HEK293 (cell line): ENCODE data around the gene TRIB2.

Source experiments
- CTCF ChIA-PET: fragments of 350-600 bp; formaldehyde crosslinking; extraction: SDS; loops from one replicate; lab custom pipeline; 2021; ENCODE audit warnings: antibody characterized with exemption; lab: Yijun Ruan, JAX
- POLR2A ChIA-PET: fragments of 300-600 bp; formaldehyde crosslinking; extraction: SDS; loops from one replicate; lab custom pipeline; 2020; ENCODE audit warnings: antibody characterized with exemption, inconsistent platforms; lab: Yijun Ruan, JAX
- H3K27ac ChIP-seq: fragments of 200-500 bp; sonication (Bioruptor generic); 2 replicates; pipeline ENCODE4 v1.5.1; 2014; ENCODE audit warnings: low read depth, low read length, control low read depth, inconsistent platforms; ENCODE audit errors: extremely low read depth
- H3K36me3 ChIP-seq, 2 experiments: fragments of 200-500 bp in 1 of 2; sonication (Bioruptor generic) in 1 of 2; 1 replicate in 1 of 2; 2 replicates in 1 of 2; pipeline ENCODE4 v1.5.1; 2014 to 2017; ENCODE audit warnings: inconsistent platforms in 2 of 2, low read length in 2 of 2; ENCODE audit not compliant: control insufficient read depth in 2 of 2, insufficient read depth in 1 of 2
- H3K4me1 ChIP-seq: fragments of 200-500 bp; sonication (Bioruptor generic); 2 replicates; pipeline ENCODE4 v1.5.1; 2014; ENCODE audit warnings: mild to moderate bottlenecking, low read length, inconsistent platforms; ENCODE audit not compliant: control insufficient read depth, insufficient read depth
- H3K4me3 ChIP-seq: 2 replicates; pipeline ENCODE4 v1.5.1; 2011; ENCODE audit warnings: low read depth, mild to moderate bottlenecking, control low read depth, low read length, moderate library complexity
- H3K9me3 ChIP-seq: fragments of 200-500 bp; sonication (Bioruptor generic); 2 replicates; pipeline ENCODE4 v1.5.1; 2014; ENCODE audit warnings: low read depth, low read length, inconsistent platforms; ENCODE audit not compliant: control insufficient read depth, insufficient read depth
- EGR2 ChIP-seq: fragments of 450-650 bp; formaldehyde crosslinking; IDR thresholded peaks from 2 replicates; pipeline ENCODE4 v1.5.1; 2016; ENCODE audit warnings: low read depth, missing biosample characterization, missing genetic modification characterization
- GLIS1 ChIP-seq: fragments of 450-650 bp; formaldehyde crosslinking; IDR thresholded peaks from 2 replicates; pipeline ENCODE4 v1.5.1; 2016; ENCODE audit warnings: missing biosample characterization, missing genetic modification characterization
- OSR2 ChIP-seq: fragments of 450-650 bp; formaldehyde crosslinking; IDR thresholded peaks from 2 replicates; pipeline ENCODE4 v1.5.1; 2016; ENCODE audit warnings: missing biosample characterization, missing genetic modification characterization
- PATZ1 ChIP-seq: fragments of 450-650 bp; formaldehyde crosslinking; IDR thresholded peaks from 2 replicates; pipeline ENCODE4 v1.5.1; 2016; ENCODE audit warnings: missing biosample characterization, missing genetic modification characterization
- ZBTB17 ChIP-seq: fragments of 450-650 bp; formaldehyde crosslinking; IDR thresholded peaks from 2 replicates; pipeline ENCODE4 v1.5.1; 2016; ENCODE audit warnings: missing biosample characterization, missing genetic modification characterization
- ZBTB26 ChIP-seq: fragments of 450-650 bp; formaldehyde crosslinking; optimal IDR thresholded peaks from 2 replicates; pipeline ENCODE3; 2016; ENCODE audit warnings: missing biosample characterization, mild to moderate bottlenecking, missing genetic modification characterization
- ZNF211 ChIP-seq: fragments of 450-650 bp; formaldehyde crosslinking; IDR thresholded peaks from 2 replicates; pipeline ENCODE4 v1.5.1; 2016; ENCODE audit warnings: low read depth, missing biosample characterization, missing genetic modification characterization
- ZNF335 ChIP-seq: fragments of 450-650 bp; formaldehyde crosslinking; conservative IDR thresholded peaks from 2 replicates; pipeline ENCODE4 v1.5.1; 2016; ENCODE audit warnings: missing biosample characterization, missing genetic modification characterization
- ZNF394 ChIP-seq: fragments of 450-650 bp; formaldehyde crosslinking; IDR thresholded peaks from 2 replicates; pipeline ENCODE4 v1.5.1; 2016; ENCODE audit warnings: missing biosample characterization, missing genetic modification characterization, mild to moderate bottlenecking, moderate library complexity, borderline replicate concordance
- ZNF433 ChIP-seq: fragments of 450-650 bp; formaldehyde crosslinking; IDR thresholded peaks from 2 replicates; pipeline ENCODE4 v1.5.1; 2016; ENCODE audit warnings: missing biosample characterization, missing genetic modification characterization, low read depth
- ZNF449 ChIP-seq: fragments of 450-650 bp; formaldehyde crosslinking; IDR thresholded peaks from 2 replicates; pipeline ENCODE4 v1.5.1; 2017; ENCODE audit warnings: missing biosample characterization, mild to moderate bottlenecking, missing genetic modification characterization, moderate library complexity
- ZNF473 ChIP-seq: fragments of 450-650 bp; formaldehyde crosslinking; IDR thresholded peaks from 2 replicates; pipeline ENCODE4 v1.5.1; 2017; ENCODE audit warnings: missing biosample characterization, missing genetic modification characterization
- ZNF518A ChIP-seq: fragments of 450-650 bp; formaldehyde crosslinking; conservative IDR thresholded peaks from 2 replicates; pipeline ENCODE4 v1.5.1; 2016; ENCODE audit warnings: low read depth, missing biosample characterization, missing genetic modification characterization
- ZNF560 ChIP-seq: fragments of 450-650 bp; formaldehyde crosslinking; IDR thresholded peaks from 2 replicates; pipeline ENCODE4 v1.5.1; 2017; ENCODE audit warnings: missing biosample characterization, missing genetic modification characterization, borderline replicate concordance
- ZNF561 ChIP-seq: fragments of 450-650 bp; IDR thresholded peaks from 2 replicates; pipeline ENCODE4 v1.5.1; 2018; ENCODE audit warnings: missing biosample characterization, missing genetic modification characterization, borderline replicate concordance
- ZNF624 ChIP-seq: fragments of 450-650 bp; formaldehyde crosslinking; IDR thresholded peaks from 2 replicates; pipeline ENCODE4 v1.5.1; 2017; ENCODE audit warnings: missing biosample characterization, missing genetic modification characterization
- ZNF660 ChIP-seq: fragments of 450-650 bp; IDR thresholded peaks from 2 replicates; pipeline ENCODE4 v1.5.1; 2018; ENCODE audit warnings: missing biosample characterization, mild to moderate bottlenecking, missing genetic modification characterization
- ZNF677 ChIP-seq: fragments of 450-650 bp; IDR thresholded peaks from 2 replicates; pipeline ENCODE4 v1.5.0; 2018; ENCODE audit warnings: missing biosample characterization, mild to moderate bottlenecking, missing genetic modification characterization, moderate library complexity

Gene TRIB2

GRCh38 chr2:12718015-12718671 lies 1.4 kb downstream of the TRIB2 start:
- H3K9me3 ChIP-seq = no peaks in the 10 kb centered on the region
- TF ChIP-seq ZNF473 (tag by site-specific recombination) (no peak), ZBTB17 (tag by site-specific recombination) (peak; percentile 72), ZNF449 (peak; percentile 86), ZNF335 (peak; percentile 12), OSR2 (tag by site-specific recombination) (no peak), ZNF518A (tag by site-specific recombination) (no peak), ZNF394 (tag by site-specific recombination) (peak; percentile 42; the same call in 1 of the 2 replicates), ZNF677 (tag by site-specific recombination) (no peak), ZNF660 (tag by site-specific recombination) (0 out of 2 replicates have a peak, but pooled peaks have one; percentile 17)
- TF ChIP-seq, all 188 proteins: peak for 5
- Histone ChIP-seq H3K4me1 (peaks cover 18% of the 10 kb centered on the region), H3K4me3 (peak overlapping the region; percentile 84), H3K27ac (peak overlapping the region; percentile 98), H3K36me3 (peaks cover 0 to 4% of the 10 kb centered on the region in 2 experiments; a peak in 1 of 3 replicates)
- ChIA-PET CTCF (interaction anchor here (0.5 to 2.9 kb wide), 8 partner anchors 169 to 889 kb away, joined by 3 to 30 read pairs (median 4); no protein-coding TSS in a partner anchor), POLR2A (interaction anchor here (0.7 to 1.9 kb wide), 4 partner anchors 89 to 413 kb away, joined by 3 to 10 read pairs (median 4); no protein-coding TSS in a partner anchor)

GRCh38 chr2:12718711-12719399 lies 2.1 kb downstream of the TRIB2 start:
- peak overlapping the region; percentile 84 for H3K4me3 ChIP-seq
- no peaks in the 10 kb centered on the region for H3K9me3 ChIP-seq
- H3K27ac ChIP-seq = peak overlapping the region; percentile 98; the same call in 1 of the 2 replicates
- TF ChIP-seq ZNF624 (tag by site-specific recombination) (no peak), ZBTB26 (tag by site-specific recombination) (peak; percentile 57), GLIS1 (tag by site-specific recombination) (peak; percentile 15; the same call in 1 of the 2 replicates), ZNF211 (tag by site-specific recombination) (no peak), ZNF561 (tag by site-specific recombination) (no peak), EGR2 (tag by site-specific recombination) (no peak), ZNF449 (no peak), ZNF560 (tag by site-specific recombination) (no peak), ZNF433 (tag by site-specific recombination) (no peak), PATZ1 (tag by site-specific recombination) (0 out of 2 replicates have a peak, but pooled peaks have one; percentile 34)
- peaks cover 0 to 11% of the 10 kb centered on the region in 2 experiments; a peak in 1 of 3 replicates for H3K36me3 ChIP-seq
- CTCF ChIA-PET = interaction anchor here (0.5 to 1.3 kb wide), 2 partner anchors 284 to 544 kb away, joined by 4 to 6 read pairs; no protein-coding TSS in a partner anchor
- peaks cover 18% of the 10 kb centered on the region for H3K4me1 ChIP-seq
- POLR2A ChIA-PET = no interaction called here
